Neural progenitor cell (in vitro differentiated cells): ENCODE results near the gene SND1.

ENCODE experiments used
- CTCF ChIP-seq: fragments of 200-600 bp; sonication (generic); IDR thresholded peaks from 2 replicates; pipeline ENCODE4 v1.5.1; 2017; ENCODE audit warnings: antibody characterized with exemption, mild to moderate bottlenecking
- EZH2 ChIP-seq: fragments of 200-600 bp; sonication (generic); IDR thresholded peaks from 2 replicates; pipeline ENCODE4 v1.6.1; 2017; ENCODE audit warnings: antibody characterized with exemption, mild to moderate bottlenecking, moderate library complexity
- EZH2phosphoT487 ChIP-seq: fragments of 200-600 bp; sonication (generic); IDR thresholded peaks from 2 replicates; pipeline ENCODE4 v1.6.1; 2017; ENCODE audit warnings: antibody characterized with exemption

GRCh38 chr7:128036226-128036940, 384.4 kb downstream of the SND1 start:
- TF ChIP-seq EZH2 (no peak), CTCF (no peak), EZH2phosphoT487 (no peak)
